T-cell (primary cell): ENCODE results near the gene TARS1. TPM values are rescaled to one million over a fixed set of nuclear protein-coding genes. Genes with fewer than 3 reads are reported as not detected.

ENCODE experiments used
- ATAC-seq, 4 experiments: fragments of 200-7000 bp in 3 of 4; fragments of 150-1000 bp in 1 of 4; cut with Tn5 transposase; replicated peaks in 1 of 4; 1 replicate in 3 of 4; 2 replicates in 1 of 4; pipeline ENCODE4 v1.10.0; 2021; ENCODE audit warnings: moderate library complexity in 3 of 4, mild to moderate bottlenecking in 2 of 4, moderate number of reproducible peaks in 1 of 4
- CTCF ChIA-PET, 2 donors: fragments of 300-600 bp; sonication (Branson Sonifier 250); formaldehyde crosslinking; loops; one replicate each; lab custom pipeline; 2022; ENCODE audit warnings: antibody characterized with exemption in 2 of 2; lab: Charles Lee
- POLR2A ChIA-PET, 2 donors: fragments of 300-600 bp; sonication (Branson Sonifier 250); formaldehyde crosslinking; loops; one replicate each; lab custom pipeline; 2022; ENCODE audit warnings: antibody characterized with exemption in 2 of 2; lab: Charles Lee
- DNase-seq, 35 experiments: peaks; one replicate each; pipeline versions ENCODE4 v3.0.0 to v3.0.0-alpha.2; 2013 to 2023
- H3K27ac ChIP-seq: one replicate; pipeline ENCODE4 v1.5.1; 2013; ENCODE audit warnings: low read length
- H3K27me3 ChIP-seq, 2 experiments: replicated peaks in 1 of 2; 1 replicate in 1 of 2; 2 replicates in 1 of 2; pipeline versions ENCODE4 v1.6.1 to v1.7.0; 2013; ENCODE audit warnings: low read length in 1 of 2, mixed read lengths in 1 of 2; ENCODE audit not compliant: control insufficient read depth in 2 of 2, insufficient read depth in 2 of 2; ENCODE audit errors: extremely low read depth in 1 of 2
- H3K36me3 ChIP-seq, 2 donors: 1 replicate in 1 of 2; 2 replicates in 1 of 2; pipeline versions ENCODE4 v1.6.1 to v1.7.0; 2013; ENCODE audit warnings: low read length in 1 of 2; ENCODE audit not compliant: control insufficient read depth in 2 of 2, insufficient read depth in 1 of 2; ENCODE audit errors: extremely low read depth in 1 of 2
- H3K4me1 ChIP-seq, 2 experiments: 1 replicate in 1 of 2; 2 replicates in 1 of 2; pipeline versions ENCODE4 v1.6.1 to v1.7.0; 2013; ENCODE audit warnings: low read length in 2 of 2, mixed read lengths in 1 of 2; ENCODE audit not compliant: insufficient read depth in 2 of 2, control insufficient read depth in 1 of 2; ENCODE audit errors: extremely low read depth in 1 of 2
- H3K4me3 ChIP-seq, 2 donors: 1 replicate in 1 of 2; 2 replicates in 1 of 2; pipeline versions ENCODE4 v1.5.1 to v1.7.0; 2013; ENCODE audit warnings: mild to moderate bottlenecking in 2 of 2, low read length in 1 of 2, moderate library complexity in 1 of 2; ENCODE audit not compliant: control insufficient read depth in 1 of 2; ENCODE audit errors: extremely low read depth in 1 of 2
- H3K9me3 ChIP-seq: 2 replicates; pipeline ENCODE4 v1.7.0; 2013
- H3K27ac Mint-ChIP-seq, 2 donors: one replicate each; pipeline ENCODE4 v1.8.0; 2020 to 2021; ENCODE audit warnings: mild to moderate bottlenecking in 2 of 2, mixed read lengths in 2 of 2
- H3K27me3 Mint-ChIP-seq, 2 donors: one replicate each; pipeline ENCODE4 v1.8.0; 2021 to 2022; ENCODE audit warnings: mixed read lengths in 2 of 2
- H3K36me3 Mint-ChIP-seq: one replicate; pipeline ENCODE4 v1.8.0; 2021; ENCODE audit warnings: mixed read lengths
- H3K4me1 Mint-ChIP-seq, 3 donors: one replicate each; pipeline ENCODE4 v1.8.0; 2020 to 2022; ENCODE audit warnings: mixed read lengths in 3 of 3, mild to moderate bottlenecking in 1 of 3
- H3K4me3 Mint-ChIP-seq, 3 donors: one replicate each; pipeline ENCODE4 v1.8.0; 2020 to 2022; ENCODE audit warnings: mild to moderate bottlenecking in 3 of 3, mixed read lengths in 3 of 3, moderate library complexity in 3 of 3
- H3K9me3 Mint-ChIP-seq, 3 donors: one replicate each; pipeline ENCODE4 v1.8.0; 2020 to 2022; ENCODE audit warnings: mixed read lengths in 3 of 3
- WGBS: methylation state at CpG from one replicate; pipeline ENCODE4 v1.1.5; 2013; ENCODE audit warnings: missing lambda C conversion rate; ENCODE audit not compliant: insufficient coverage; 5-methylcytosine and 5-hydroxymethylcytosine counted together
- total RNA-seq, 35 experiments: library from RNA in 6 of 35; stranded (reverse) in 6 of 35; fragments of 120-200 nt in 1 of 35; gene quantifications; one replicate each; pipeline versions ENCODE4 v1.2.1 to v1.2.4 and lab custom pipeline; 2013 to 2026

Gene TARS1
- total RNA-seq, 5 donors from 2014 or later (not counting 1 experiment from before 2014, with no cell fraction given) = 26.7 to 134 (median 119) TPM

DNA sequence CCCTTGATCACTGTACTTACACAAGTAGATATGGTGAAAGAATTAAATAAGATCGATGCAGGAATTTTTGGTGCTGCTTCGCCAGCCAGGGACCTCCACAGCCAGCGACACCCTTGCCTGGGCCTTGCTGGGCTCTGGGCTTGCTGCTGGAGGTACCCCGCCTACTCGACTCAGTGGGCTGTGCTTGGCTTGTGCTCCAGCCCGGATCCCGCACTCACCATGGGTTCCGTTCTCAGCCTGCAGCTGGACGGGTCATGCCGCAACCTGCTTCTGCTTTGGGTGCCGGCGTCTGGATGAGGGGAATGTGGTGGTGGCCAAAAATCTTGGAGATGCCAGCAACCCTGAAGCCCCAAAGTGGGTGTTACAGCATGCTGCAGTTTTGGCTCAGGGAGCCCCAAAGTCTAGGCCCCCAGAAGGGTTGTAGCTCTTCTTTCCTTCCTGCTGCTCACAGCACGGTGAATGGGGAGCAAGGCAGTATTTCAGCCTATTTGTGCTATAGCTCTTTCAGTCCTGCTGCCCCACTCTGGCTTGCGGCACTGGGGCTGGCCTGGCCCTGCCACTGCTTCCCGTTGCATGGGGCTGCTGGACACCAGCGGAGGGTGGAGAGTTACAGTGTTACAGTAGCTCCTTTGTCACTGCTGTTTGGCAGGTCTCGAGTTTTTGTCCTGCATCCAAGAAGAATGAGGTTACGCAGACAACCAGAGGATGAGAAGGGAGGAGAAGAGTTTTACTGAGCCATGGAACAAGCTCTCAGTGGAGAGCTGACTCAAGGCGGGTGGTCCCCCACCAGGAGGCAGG lies 48.0 kb downstream of the TARS1 start:
- no peak overlapping the region for H3K27ac ChIP-seq
- no peaks in the 10 kb centered on the region for H3K9me3 Mint-ChIP-seq
- H3K36me3 ChIP-seq = no peaks in the 10 kb centered on the region
- WGBS = 96% methylated on average over 17 of the region's 19 CpGs
- no peak for DNase-seq
- no peaks in the 10 kb centered on the region for H3K4me1 ChIP-seq
- ChIA-PET POLR2A (interaction anchor here in 1 of 2 donors (1.1 kb wide), 1 partner anchor 11 kb away, joined by 3 read pairs; no protein-coding TSS in a partner anchor), CTCF (interaction anchor here in 1 of 2 donors (0.6 to 0.8 kb wide), 2 partner anchors 33 to 451 kb away, joined by 3 to 4 read pairs; no protein-coding TSS in a partner anchor)
- H3K27me3 Mint-ChIP-seq = no peaks in the 10 kb centered on the region
- H3K9me3 ChIP-seq = no peaks in the 10 kb centered on the region
- ATAC-seq = no peak
- H3K27ac Mint-ChIP-seq = no peak overlapping the region
- H3K4me1 Mint-ChIP-seq = no peaks in the 10 kb centered on the region
- H3K4me3 Mint-ChIP-seq = no peak overlapping the region
- H3K27me3 ChIP-seq = peaks cover 0 to 3% of the 10 kb centered on the region in 2 experiments
- H3K36me3 Mint-ChIP-seq = no peaks in the 10 kb centered on the region
- H3K4me3 ChIP-seq = no peak overlapping the region

DNA sequence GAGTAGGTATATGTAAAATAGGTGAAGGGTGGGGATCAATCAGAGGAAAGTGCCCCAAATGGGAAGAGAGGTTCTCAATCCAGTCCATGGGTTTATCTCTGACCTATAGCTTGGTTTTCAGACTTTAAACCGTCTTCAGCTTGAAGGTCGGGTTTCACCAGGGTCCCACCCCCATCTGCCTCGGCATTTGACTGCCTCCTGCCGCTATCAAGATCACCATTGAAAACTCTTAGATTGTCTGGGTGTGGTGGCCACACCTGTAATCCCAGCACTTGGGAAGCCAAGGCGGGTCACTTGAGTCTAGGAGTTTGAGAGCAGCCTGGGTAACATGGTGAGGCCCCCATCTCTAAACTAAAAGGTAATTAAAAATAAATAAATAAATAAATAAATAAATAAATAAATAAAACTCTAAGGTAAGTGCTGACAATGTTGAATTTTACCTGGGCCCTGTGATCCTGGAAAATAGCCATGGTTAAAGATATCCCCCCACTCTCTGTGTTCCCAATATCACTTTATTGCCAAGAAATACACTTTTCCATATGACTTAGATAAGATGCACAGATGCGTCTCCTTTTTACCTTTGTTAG lies 48.8 kb downstream of the TARS1 start:
- Histone ChIP-seq H3K4me3 (no peak overlapping the region), H3K27me3 (peaks cover 0 to 3% of the 10 kb centered on the region in 2 experiments), H3K9me3 (no peaks in the 10 kb centered on the region), H3K36me3 (no peaks in the 10 kb centered on the region), H3K27ac (no peak overlapping the region), H3K4me1 (no peaks in the 10 kb centered on the region)
- H3K36me3 Mint-ChIP-seq = no peaks in the 10 kb centered on the region
- H3K9me3 Mint-ChIP-seq = no peaks in the 10 kb centered on the region
- WGBS = 100% methylated on average over 3 of the region's 6 CpGs
- H3K4me3 Mint-ChIP-seq = no peak overlapping the region
- H3K27ac Mint-ChIP-seq = no peak overlapping the region
- ATAC-seq = no peak
- no peak for DNase-seq
- H3K27me3 Mint-ChIP-seq = no peaks in the 10 kb centered on the region
- peaks cover 0 to 4% (median 0%) of the 10 kb centered on the region in 3 donors for H3K4me1 Mint-ChIP-seq
- ChIA-PET CTCF (no interaction called here), POLR2A (interaction anchor here in 1 of 2 donors (1.1 kb wide), 1 partner anchor 10 kb away, joined by 3 read pairs; no protein-coding TSS in a partner anchor)

DNA sequence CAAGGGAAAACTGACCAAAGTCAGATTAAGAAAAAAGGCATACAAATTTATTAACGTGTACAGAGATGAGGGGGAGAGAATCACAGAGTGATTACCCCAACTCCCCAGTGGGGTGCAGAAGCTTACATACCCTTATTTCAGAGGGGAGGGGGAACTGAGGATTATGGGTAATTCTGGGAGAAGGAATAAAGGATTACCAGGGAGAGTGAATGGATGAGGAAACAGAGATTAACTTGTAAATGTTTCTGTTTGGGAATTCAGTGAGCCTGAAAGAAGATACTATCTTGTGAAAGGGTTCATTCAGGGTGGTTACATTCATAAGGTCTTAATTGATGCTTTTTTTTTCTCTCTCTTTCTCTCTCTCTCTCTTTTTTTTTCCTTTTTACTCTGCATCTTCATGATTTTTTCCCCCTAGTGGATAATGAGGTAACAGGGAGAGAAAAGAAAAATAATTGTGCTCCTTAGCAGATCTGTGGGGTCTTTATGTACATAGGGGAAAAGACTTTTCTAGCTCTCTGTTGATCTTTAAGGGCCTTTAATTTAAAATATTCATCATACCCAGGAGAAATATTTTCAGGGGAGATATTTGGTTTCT lies 49.4 kb downstream of the TARS1 start:
- no peaks in the 10 kb centered on the region for H3K9me3 Mint-ChIP-seq
- ATAC-seq (no peak), DNase-seq (no peak)
- no peaks in the 10 kb centered on the region for H3K36me3 ChIP-seq
- H3K27ac Mint-ChIP-seq = no peak overlapping the region
- no peak overlapping the region for H3K4me3 ChIP-seq
- no CpG with 5 or more reads among the region's 1 CpG for WGBS
- POLR2A ChIA-PET = no interaction called here
- H3K36me3 Mint-ChIP-seq = no peaks in the 10 kb centered on the region
- no peaks in the 10 kb centered on the region for H3K4me1 ChIP-seq
- no peak overlapping the region for H3K27ac ChIP-seq
- no peaks in the 10 kb centered on the region for H3K27me3 Mint-ChIP-seq
- no peak overlapping the region for H3K4me3 Mint-ChIP-seq
- peaks cover 0 to 4% (median 0%) of the 10 kb centered on the region in 3 donors for H3K4me1 Mint-ChIP-seq
- peaks cover 0 to 3% of the 10 kb centered on the region in 2 experiments for H3K27me3 ChIP-seq
- CTCF ChIA-PET = no interaction called here
- H3K9me3 ChIP-seq = no peaks in the 10 kb centered on the region

DNA sequence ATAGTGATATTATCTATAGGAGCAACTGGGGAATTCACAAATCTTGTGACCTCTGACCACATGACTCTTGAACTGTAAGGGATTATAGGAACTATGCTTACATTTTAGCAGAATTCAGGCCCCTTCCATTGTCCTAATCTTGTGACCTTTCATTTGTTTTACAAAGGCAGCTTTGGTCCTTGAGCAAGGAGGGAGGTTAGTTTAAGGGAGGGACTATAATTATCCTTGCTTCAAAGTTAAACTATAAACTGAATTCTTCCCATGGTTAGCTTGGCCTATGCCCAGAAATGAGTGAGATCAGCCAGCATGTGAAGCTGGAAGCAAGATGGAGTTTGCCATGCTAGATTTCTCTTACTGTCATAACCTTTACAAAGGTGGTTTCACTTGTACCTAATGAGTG lies 51.2 kb downstream of the TARS1 start:
- Mint-ChIP-seq H3K27ac (no peak overlapping the region), H3K27me3 (no peaks in the 10 kb centered on the region), H3K4me1 (peaks cover 0 to 4% (median 0%) of the 10 kb centered on the region in 3 donors), H3K4me3 (no peak overlapping the region), H3K9me3 (no peaks in the 10 kb centered on the region), H3K36me3 (no peaks in the 10 kb centered on the region)
- no peak for ATAC-seq
- ChIA-PET POLR2A (no interaction called here), CTCF (no interaction called here)
- Histone ChIP-seq H3K36me3 (no peaks in the 10 kb centered on the region), H3K4me1 (no peaks in the 10 kb centered on the region), H3K27ac (no peak overlapping the region), H3K9me3 (no peaks in the 10 kb centered on the region), H3K4me3 (no peak overlapping the region), H3K27me3 (peaks cover 0 to 3% of the 10 kb centered on the region in 2 experiments)
- no peak for DNase-seq

DNA sequence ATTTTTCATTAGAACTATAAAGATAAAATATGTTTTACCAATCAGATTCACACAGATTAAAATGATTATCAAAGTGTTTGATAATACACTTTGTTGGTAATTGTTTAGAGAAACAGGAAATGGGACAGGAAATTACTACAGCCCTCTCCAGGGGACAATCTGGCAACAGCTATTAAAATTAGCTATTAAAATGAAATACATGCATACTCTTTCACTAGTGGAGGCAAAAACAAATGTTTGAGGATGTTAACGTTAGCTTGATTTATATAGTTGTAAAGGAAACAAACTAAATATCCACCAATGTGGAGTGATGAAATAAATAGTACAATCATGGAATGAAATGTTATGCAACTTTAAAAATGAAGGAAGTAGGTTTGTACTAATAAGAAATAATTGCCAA lies 53.7 kb downstream of the TARS1 start:
- H3K36me3 Mint-ChIP-seq = no peaks in the 10 kb centered on the region
- POLR2A ChIA-PET = interaction anchor here in 1 of 2 donors (0.6 kb wide), 1 partner anchor 93 kb away, joined by 3 read pairs; no protein-coding TSS in a partner anchor
- no peaks in the 10 kb centered on the region for H3K36me3 ChIP-seq
- no peak overlapping the region for H3K4me3 Mint-ChIP-seq
- CTCF ChIA-PET = no interaction called here
- no peaks in the 10 kb centered on the region for H3K9me3 Mint-ChIP-seq
- no peaks in the 10 kb centered on the region for H3K27me3 ChIP-seq
- H3K27ac Mint-ChIP-seq = no peak overlapping the region
- H3K27me3 Mint-ChIP-seq = no peaks in the 10 kb centered on the region
- H3K27ac ChIP-seq = no peak overlapping the region
- H3K4me3 ChIP-seq = no peak overlapping the region
- peaks cover 0 to 4% (median 0%) of the 10 kb centered on the region in 3 donors for H3K4me1 Mint-ChIP-seq
- DNase-seq (no peak), ATAC-seq (no peak)
- no peaks in the 10 kb centered on the region for H3K4me1 ChIP-seq
- H3K9me3 ChIP-seq = no peaks in the 10 kb centered on the region
- no CpG with 5 or more reads among the region's 1 CpG for WGBS

DNA sequence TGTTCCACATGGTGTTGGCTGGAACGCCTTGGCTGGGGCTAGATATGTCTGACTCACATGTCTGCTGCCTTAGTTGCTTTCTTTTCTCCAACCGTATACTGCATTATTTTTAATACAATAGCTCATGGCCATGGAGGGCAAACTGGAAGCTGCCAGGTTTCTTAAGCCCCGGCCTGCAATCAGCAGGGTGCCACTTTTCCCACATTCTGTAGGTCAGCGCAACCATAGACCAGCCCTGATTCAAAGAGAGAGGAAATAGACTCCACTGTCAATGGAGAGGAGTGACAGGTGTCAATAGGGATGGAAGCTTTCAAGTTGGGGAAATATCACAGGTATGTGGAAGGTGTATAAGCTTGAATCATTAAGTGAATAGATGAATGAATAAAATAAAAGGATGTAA lies 60.5 kb downstream of the TARS1 start:
- ATAC-seq (no peak), DNase-seq (no peak)
- peaks cover 0 to 9% of the 10 kb centered on the region in 2 experiments for H3K27me3 ChIP-seq
- Mint-ChIP-seq H3K4me1 (no peaks in the 10 kb centered on the region), H3K27ac (no peak overlapping the region), H3K9me3 (no peaks in the 10 kb centered on the region), H3K4me3 (no peak overlapping the region), H3K27me3 (no peaks in the 10 kb centered on the region), H3K36me3 (no peaks in the 10 kb centered on the region)
- WGBS = 75% methylated on average over 2 of the region's 4 CpGs
- CTCF ChIA-PET = no interaction called here
- POLR2A ChIA-PET = no interaction called here
- no peaks in the 10 kb centered on the region for H3K36me3 ChIP-seq
- H3K4me1 ChIP-seq = no peaks in the 10 kb centered on the region
- no peaks in the 10 kb centered on the region for H3K9me3 ChIP-seq
- no peak overlapping the region for H3K27ac ChIP-seq
- H3K4me3 ChIP-seq = no peak overlapping the region
